Measurements from ENCODE around the gene BAAT. TPM values are rescaled to one million over a fixed set of nuclear protein-coding genes. Genes with fewer than 3 reads are reported as not detected.

The BAAT gene
- under 0.01 TPM in 2 replicates for total RNA-seq

GRCh38 chr9:101384873-101385536, at the start of gene BAAT:
Gene BAAT, minus strand, starts transcription at chr9:101385006. Its CDS starts 13,602 bp downstream, at chr9:101371404.

GRCh38 chr9:101398068-101398929, 13.5 kb upstream of the BAAT start, which contains the start of the genes MRPL50 and ZNF189:
Gene MRPL50, minus strand, starts transcription at chr9:101398618. Its CDS starts 26 bp downstream, at chr9:101398592.
Gene ZNF189, plus strand, starts transcription at chr9:101398851. Its CDS starts 306 bp downstream, at chr9:101399157.

Other genes with a start within 250 kb of the BAAT start
- gene MRPL50, start 13.6 kb upstream of the BAAT start, total RNA-seq = 10.7 and 14.2 TPM in 2 replicates
- gene ZNF189, start 13.8 kb upstream of the BAAT start, total RNA-seq = 21.5 and 25.5 TPM in 2 replicates
- gene ALDOB, start 50.8 kb upstream of the BAAT start, total RNA-seq = 0.12 TPM in 1 of 2 replicates, not detected in the other
- 36.4 and 45.4 TPM in 2 replicates for gene RNF20, start 148.8 kb upstream of the BAAT start, total RNA-seq
- gene PPP3R2, start 210.0 kb upstream of the BAAT start, total RNA-seq = not detected in 2 replicates

All from uterine smooth muscle cell (primary cell).